ENCODE measurements around the gene EEFSEC.

The EEFSEC gene

GRCh38 chr3:128412180-128413002, 259.1 kb downstream of the EEFSEC start:
- DNase-seq (ENCODE audit: low spot score) = no peak

GRCh38 chr3:128413003-128413370, 259.7 kb downstream of the EEFSEC start:
- no peak for DNase-seq (ENCODE audit: low spot score)

DNA sequence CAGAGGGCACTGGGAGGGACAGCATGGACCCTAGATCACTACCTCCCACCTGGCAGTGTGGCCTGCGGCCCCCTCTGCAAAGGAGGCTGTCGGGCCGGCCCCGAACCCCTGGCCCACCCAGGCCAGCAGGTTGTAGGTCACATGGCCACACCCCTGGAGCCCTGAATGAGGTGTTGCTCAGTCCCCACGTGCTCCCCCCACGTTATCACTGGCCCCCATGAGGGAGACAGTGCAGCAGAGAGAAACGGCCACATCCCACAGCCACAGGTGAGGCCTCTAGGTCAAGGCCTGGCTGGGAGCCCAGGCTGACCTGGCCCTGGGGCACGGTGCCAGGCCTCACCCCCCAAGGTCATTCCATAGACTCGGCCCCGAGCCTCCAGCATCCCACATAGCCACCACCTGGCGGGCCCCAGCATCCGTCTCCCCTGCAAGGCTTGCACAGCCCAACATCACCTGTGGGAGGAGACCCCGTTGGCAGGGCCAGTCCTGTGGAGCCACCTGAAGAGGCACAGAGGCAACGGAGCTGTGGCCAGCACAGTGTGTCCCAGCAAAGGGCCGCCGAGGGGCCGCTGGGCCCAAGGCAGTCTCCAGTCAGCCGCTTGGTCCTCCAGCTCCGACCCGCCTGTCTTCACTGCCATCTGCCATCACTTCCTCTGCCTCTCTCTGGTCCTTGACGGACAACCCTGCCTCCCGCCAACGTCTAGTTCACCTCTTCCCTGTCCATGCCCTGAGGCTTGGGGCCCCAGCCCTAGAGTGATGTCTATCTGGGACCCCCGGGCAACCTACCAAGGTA, 260.3 kb downstream of the EEFSEC start:
- no peak for DNase-seq (ENCODE audit: low spot score)

- no peak for DNase-seq (ENCODE audit: low spot score)
Measured at GRCh38 chr3:128415200-128415772, 262.0 kb downstream of the EEFSEC start.

- no peak for DNase-seq (ENCODE audit: low spot score)
Measured at GRCh38 chr3:128415773-128416577, 262.7 kb downstream of the EEFSEC start.

GRCh38 chr3:128416578-128417211, 263.4 kb downstream of the EEFSEC start:
- DNase-seq (ENCODE audit: low spot score) = peak; percentile 89

DNA sequence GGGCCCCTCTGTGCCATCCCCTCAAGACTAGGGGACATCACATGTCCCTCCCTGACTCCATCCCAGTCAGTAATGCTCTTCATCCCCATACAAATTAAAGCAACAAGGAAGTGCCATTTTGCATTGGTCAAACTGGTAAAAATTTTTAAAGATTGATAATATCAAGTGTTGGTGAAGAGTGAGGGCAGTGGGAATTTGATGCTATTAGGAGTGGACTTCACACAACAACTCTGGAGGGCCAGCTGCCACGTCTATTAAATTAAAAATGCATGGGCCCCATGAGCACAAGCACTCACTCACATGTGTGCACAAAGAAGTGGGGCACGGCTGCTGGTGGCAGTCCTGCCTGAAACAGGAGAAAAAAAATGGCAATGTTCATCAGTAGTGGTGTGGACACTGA, 265.6 kb downstream of the EEFSEC start:
- no peak for DNase-seq (ENCODE audit: low spot score)

DNA sequence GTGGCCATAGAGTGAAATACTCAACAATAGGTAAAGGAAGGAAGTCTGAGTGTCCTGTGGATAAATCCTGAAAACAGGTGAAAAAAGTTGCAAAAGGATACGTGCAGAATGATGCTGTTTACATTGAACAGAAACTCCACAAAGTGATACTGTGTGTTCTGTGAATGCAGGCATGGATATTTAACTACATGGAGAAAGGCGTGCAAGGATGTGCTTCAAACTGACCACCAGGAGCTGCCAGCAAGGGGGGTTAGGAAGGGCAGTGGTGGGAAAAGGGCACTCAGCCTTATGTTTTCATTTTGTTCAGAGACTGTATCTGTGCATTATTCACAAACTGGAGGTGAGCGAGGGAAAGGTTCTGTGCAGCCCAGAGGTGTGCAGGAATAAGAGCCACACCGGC, 266.0 kb downstream of the EEFSEC start:
- DNase-seq (ENCODE audit: low spot score) = no peak

DNA sequence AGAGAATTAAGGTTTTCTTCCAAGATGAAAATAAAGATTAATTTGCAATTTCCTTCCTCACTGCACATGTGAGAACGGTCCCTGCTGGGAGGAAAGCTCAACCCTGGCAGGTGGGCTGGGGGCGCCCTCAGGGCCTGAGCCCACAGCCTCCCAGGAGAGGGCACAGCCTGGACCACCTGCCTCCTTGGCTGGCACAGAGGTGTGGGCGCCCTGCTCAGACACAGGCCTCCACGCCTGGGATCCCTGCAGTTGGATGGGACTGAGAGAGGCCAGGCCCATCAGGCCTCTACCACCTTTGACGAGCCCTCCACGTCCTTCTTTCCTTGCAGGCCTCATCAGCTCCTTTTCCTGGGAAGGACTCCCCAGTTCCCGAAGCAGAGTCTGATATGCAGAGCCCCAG, 267.0 kb downstream of the EEFSEC start:
- DNase-seq (ENCODE audit: low spot score) = no peak

GRCh38 chr3:128420720-128421438, 267.6 kb downstream of the EEFSEC start:
- no peak for DNase-seq (ENCODE audit: low spot score)

DNA sequence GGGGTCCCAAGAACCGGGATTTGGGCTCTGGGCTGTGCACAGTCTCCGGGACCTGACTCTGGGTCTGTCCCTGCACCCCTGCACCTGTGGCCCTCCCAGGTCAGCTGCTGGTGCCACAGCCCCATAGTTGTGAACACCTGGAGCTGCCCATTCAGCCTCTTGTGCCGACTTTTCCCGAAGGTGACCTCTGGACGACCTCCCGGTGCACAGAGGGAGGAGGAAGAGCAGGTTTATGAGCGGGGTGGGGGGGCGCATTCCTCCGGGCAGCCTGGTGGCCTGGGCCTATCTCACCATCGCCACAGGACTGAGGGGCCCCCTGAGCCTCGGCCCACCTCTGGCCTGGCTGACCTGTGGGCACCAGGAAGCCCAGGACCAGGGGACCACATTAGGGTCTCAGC, 268.2 kb downstream of the EEFSEC start:
- no peak for DNase-seq (ENCODE audit: low spot score)

GRCh38 chr3:128421966-128422365, 268.7 kb downstream of the EEFSEC start:
- DNase-seq (ENCODE audit: low spot score) = no peak

GRCh38 chr3:128422762-128423524, 269.7 kb downstream of the EEFSEC start:
- DNase-seq (ENCODE audit: low spot score) = no peak

- no peak for DNase-seq (ENCODE audit: low spot score)
Measured at GRCh38 chr3:128423525-128424147, 270.4 kb downstream of the EEFSEC start.

DNA sequence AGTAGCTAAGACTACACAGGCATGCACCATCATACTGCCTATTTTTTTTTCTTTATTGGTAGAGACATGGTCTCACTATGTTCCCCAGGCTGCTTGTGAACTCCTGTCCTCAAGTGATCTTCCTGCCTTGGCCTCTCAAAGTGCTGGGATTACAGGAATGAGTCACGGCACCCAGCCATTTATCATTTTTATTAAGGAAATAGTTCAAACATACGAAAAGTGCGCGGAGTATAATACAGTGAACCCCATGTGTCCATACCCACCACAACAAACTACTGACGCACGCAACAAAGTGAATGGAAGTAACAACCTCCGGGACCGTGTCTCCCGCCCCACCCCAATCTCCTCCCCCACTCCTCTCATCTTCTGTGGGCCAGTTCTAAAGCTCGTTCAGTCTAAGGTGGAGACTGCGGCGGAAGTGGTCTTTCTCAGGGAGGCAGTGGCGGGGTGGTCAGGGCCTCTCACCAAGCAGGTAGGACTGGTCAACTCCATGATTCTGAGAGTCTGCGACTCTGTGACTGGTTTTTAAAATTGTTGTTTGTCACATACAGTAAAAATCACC, 271.3 kb downstream of the EEFSEC start:
- no peak for DNase-seq (ENCODE audit: low spot score)

DNA sequence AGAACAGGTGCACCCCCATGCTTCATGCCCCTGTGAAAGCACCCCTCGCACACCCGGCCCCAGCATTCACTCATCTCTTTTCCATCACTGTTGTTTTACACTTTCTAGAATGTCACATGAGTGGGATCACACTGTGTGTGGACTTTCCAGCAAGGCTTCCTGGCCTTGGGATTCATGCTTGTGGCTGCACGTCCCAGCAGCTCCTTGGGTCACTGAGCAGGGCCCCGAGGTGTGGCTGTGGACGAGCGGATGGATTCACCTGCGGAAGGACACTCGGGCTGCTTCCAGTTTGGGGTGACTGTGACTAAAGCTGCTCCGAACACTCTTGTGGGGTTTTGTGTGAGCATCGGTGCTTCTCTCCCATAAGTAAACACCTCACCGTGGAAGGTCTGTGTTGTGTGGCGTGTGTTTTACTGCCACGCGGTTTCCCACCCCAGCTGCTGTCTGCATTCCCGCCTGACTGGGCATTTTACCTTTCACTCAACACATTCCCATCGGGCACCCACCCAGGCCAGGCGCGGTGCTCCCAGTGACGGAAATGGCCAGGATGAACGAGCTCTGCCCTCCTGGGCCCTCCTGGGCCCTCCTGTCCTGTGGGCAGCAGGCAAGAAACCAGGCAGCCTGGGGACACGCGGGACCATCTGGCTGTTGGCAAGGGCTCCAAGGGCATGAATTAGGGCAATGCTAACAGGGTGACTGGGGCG, 272.0 kb downstream of the EEFSEC start:
- DNase-seq (ENCODE audit: low spot score) = no peak

- DNase-seq (ENCODE audit: low spot score) = no peak
Measured at GRCh38 chr3:128425846-128426127, 272.5 kb downstream of the EEFSEC start.

DNA sequence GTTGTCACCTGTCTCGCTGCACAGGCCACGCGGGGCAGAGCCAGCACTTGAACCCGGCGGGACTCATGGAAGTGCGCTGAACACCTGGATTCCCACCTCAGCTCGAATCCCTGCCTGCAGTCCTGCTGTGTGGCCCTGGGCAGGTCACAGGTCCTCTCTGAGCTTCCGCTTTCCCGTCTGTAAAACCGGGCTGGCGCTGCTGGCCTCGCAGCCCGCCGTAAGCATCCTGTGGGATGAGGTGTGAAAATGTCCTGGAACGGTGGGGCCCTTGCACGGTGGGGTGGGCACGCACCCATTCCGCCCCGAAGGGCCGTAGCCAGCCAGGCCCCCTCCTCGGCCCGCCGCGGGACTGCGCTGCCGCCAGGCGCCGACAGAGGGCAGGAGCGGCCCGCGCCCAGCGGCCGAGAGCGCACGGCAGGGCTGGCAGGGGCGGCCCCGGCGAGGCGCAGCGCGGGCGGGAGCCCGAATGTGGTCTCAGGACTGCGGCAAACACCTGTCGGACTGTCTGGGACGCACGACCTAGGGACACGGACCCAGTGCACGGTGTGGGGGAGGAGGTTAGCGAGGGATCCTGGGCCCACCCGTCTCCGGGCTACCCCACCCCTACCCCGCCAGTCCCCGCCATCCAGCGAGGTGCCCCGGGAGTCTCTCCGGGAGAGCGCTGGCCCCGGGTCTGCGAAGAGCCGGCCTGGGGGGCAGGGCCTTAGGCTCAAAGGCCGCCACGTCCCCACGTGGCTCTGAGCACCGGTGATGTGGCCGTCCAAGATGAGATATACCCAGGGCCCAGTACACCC, 273.0 kb downstream of the EEFSEC start:
- peak; percentile 93 for DNase-seq (ENCODE audit: low spot score)
